ENCODE data around the gene ZXDA.
A peak's percentile ranks its signal among the peaks of the same experiment; 100 is the strongest.
"Not testable (repeated sequence)": the region's sequence is repeated elsewhere in the genome, so short reads cannot be mapped to it uniquely, and the experiment has no call there.

Gene ZXDA

GRCh38 chrX:57910287-57910912, at the start of gene ZXDA:
Gene ZXDA, minus strand, starts transcription at chrX:57910458. Its CDS starts 38 bp downstream, at chrX:57910420.
- not testable (repeated sequence) for DNase-seq

GRCh38 chrX:57952320-57952678, 42.0 kb upstream of the ZXDA start:
- DNase-seq, result no peak

GRCh38 chrX:57951666-57952319, 41.5 kb upstream of the ZXDA start:
- peak; percentile 35 for DNase-seq

- DNase-seq, result no peak
Observed at GRCh38 chrX:57933321-57933720, 23.1 kb upstream of the ZXDA start.

GRCh38 chrX:57932266-57932665, 22.0 kb upstream of the ZXDA start:
- no peak for DNase-seq

GRCh38 chrX:57930051-57930450, 19.8 kb upstream of the ZXDA start:
- DNase-seq, result no peak

GRCh38 chrX:57929373-57929772, 19.1 kb upstream of the ZXDA start:
- peak; percentile 6 for DNase-seq

- DNase-seq, result no peak
Observed at GRCh38 chrX:57925806-57926205, 15.5 kb upstream of the ZXDA start.

GRCh38 chrX:57918750-57919436, 8.6 kb upstream of the ZXDA start:
- DNase-seq, result no peak

- no peak for DNase-seq
Observed at GRCh38 chrX:57915680-57916079, 5.4 kb upstream of the ZXDA start.

GRCh38 chrX:57909595-57910286, 517 bp downstream of the ZXDA start:
- DNase-seq, result not testable (repeated sequence)

- not testable (repeated sequence) for DNase-seq
Observed at GRCh38 chrX:57908972-57909594, 1.2 kb downstream of the ZXDA start.

GRCh38 chrX:57906790-57907189, 3.5 kb downstream of the ZXDA start:
- DNase-seq, result no peak

- no peak for DNase-seq
Observed at GRCh38 chrX:57905141-57905540, 5.1 kb downstream of the ZXDA start.

- DNase-seq, result no peak
Observed at GRCh38 chrX:57904176-57904880, 5.9 kb downstream of the ZXDA start.

GRCh38 chrX:57902633-57903032, 7.6 kb downstream of the ZXDA start:
- no peak for DNase-seq

GRCh38 chrX:57901466-57901865, 8.8 kb downstream of the ZXDA start:
- DNase-seq, result no peak

GRCh38 chrX:57900975-57901374, 9.3 kb downstream of the ZXDA start:
- no peak for DNase-seq

- no peak for DNase-seq
Observed at GRCh38 chrX:57899906-57900305, 10.4 kb downstream of the ZXDA start.

- DNase-seq, result no peak
Observed at GRCh38 chrX:57899064-57899463, 11.2 kb downstream of the ZXDA start.

- DNase-seq, result no peak
Observed at GRCh38 chrX:57871463-57871862, 38.8 kb downstream of the ZXDA start.
